Panc1 (cell line): ENCODE measurements around the gene ZNF71. TPM values are rescaled to one million over a fixed set of nuclear protein-coding genes. Genes with fewer than 3 reads are reported as not detected.

Experiments
- ATAC-seq: fragments of 200-7000 bp; cut with Tn5 transposase; 2 replicates; pipeline ENCODE4 v1.9.1; 2020; ENCODE audit warnings: mild to moderate bottlenecking, moderate library complexity
- BruUV-seq: library from RNA; stranded (reverse); fragments of 400-500 nt; replicated peaks from 2 replicates; lab custom pipeline; 2021; lab: Mats Ljungman, UMichigan
- CTCF ChIA-PET: fragments of 300-600 bp; sonication (Branson Sonifier 250); formaldehyde crosslinking; loops from one replicate; lab custom pipeline; 2022; ENCODE audit warnings: antibody characterized with exemption; lab: Charles Lee
- POLR2A ChIA-PET: fragments of 300-600 bp; sonication (Branson Sonifier 250); formaldehyde crosslinking; loops from one replicate; lab custom pipeline; 2022; ENCODE audit warnings: antibody characterized with exemption; lab: Charles Lee
- DNase-seq: peaks from one replicate; pipeline ENCODE4 v3.0.0-alpha.2; 2010; ENCODE audit warnings: low read depth, low spot score
- H3K27ac ChIP-seq: 2 replicates; pipeline ENCODE4 v1.5.1; 2011; ENCODE audit warnings: mild to moderate bottlenecking, low read length, inconsistent platforms
- H3K27me3 ChIP-seq: fragments of 200-500 bp; sonication (Bioruptor generic); 2 replicates; pipeline ENCODE4 v1.6.0; 2014; ENCODE audit warnings: low read length, inconsistent platforms; ENCODE audit not compliant: control insufficient read depth, insufficient read depth
- H3K36me3 ChIP-seq: fragments of 200-500 bp; sonication (Bioruptor generic); 2 replicates; pipeline ENCODE4 v1.5.1; 2014; ENCODE audit warnings: inconsistent platforms, mild to moderate bottlenecking, low read length, moderate library complexity; ENCODE audit not compliant: control insufficient read depth, insufficient read depth
- H3K4me1 ChIP-seq: 2 replicates; pipeline ENCODE4 v1.5.1; 2011; ENCODE audit warnings: inconsistent platforms, mild to moderate bottlenecking, low read length, moderate library complexity; ENCODE audit not compliant: control insufficient read depth, insufficient read depth
- H3K4me3 ChIP-seq, 2 experiments: 2 replicates each; pipeline ENCODE4 v1.5.1; 2011 to 2012; ENCODE audit warnings: low read depth in 2 of 2, low read length in 2 of 2, mild to moderate bottlenecking in 2 of 2, inconsistent platforms in 1 of 2, moderate library complexity in 1 of 2
- H3K9me3 ChIP-seq: fragments of 200-500 bp; sonication (Bioruptor generic); 2 replicates; pipeline ENCODE4 v1.5.1; 2014; ENCODE audit warnings: low read depth, mild to moderate bottlenecking, inconsistent platforms, low read length, moderate library complexity; ENCODE audit not compliant: control insufficient read depth, insufficient read depth
- CTCF ChIP-seq: fragments of 450-650 bp; IDR thresholded peaks from 2 replicates; pipeline ENCODE4 v1.5.1; 2017; ENCODE audit warnings: mild to moderate bottlenecking
- POLR2AphosphoS5 ChIP-seq: IDR thresholded peaks from 2 replicates; pipeline ENCODE4 v1.6.1; 2012; ENCODE audit warnings: mild to moderate bottlenecking, low read depth, low read length, moderate library complexity
- REST ChIP-seq, 2 experiments: IDR thresholded peaks; 2 replicates each; pipeline ENCODE4 v1.6.1; 2011 to 2012; ENCODE audit warnings: low read depth in 2 of 2, control low read depth in 1 of 2, low read length in 1 of 2, mild to moderate bottlenecking in 1 of 2, moderate library complexity in 1 of 2; ENCODE audit not compliant: insufficient read depth in 1 of 2
- SIN3A ChIP-seq: IDR thresholded peaks from 2 replicates; pipeline ENCODE4 v1.6.1; 2012; ENCODE audit warnings: low read depth, mild to moderate bottlenecking, low read length, moderate library complexity, borderline replicate concordance; ENCODE audit not compliant: insufficient read depth
- TCF7L2 ChIP-seq: IDR thresholded peaks from 2 replicates; pipeline ENCODE4 v1.6.1; 2011; ENCODE audit warnings: mild to moderate bottlenecking, low read depth, low read length, inconsistent platforms
- in situ Hi-C: cut with HindIII; loops from 2 replicates; pipeline ENCODE4 v1.10.0; 2016; ENCODE audit warnings: low sequenced_read_pairs, low pct_unique_long_range_greater_than_20kb
- intact Hi-C: fragments of 100-400 bp; cut with micrococcal nuclease; formaldehyde crosslinking; loops from one replicate; pipeline ENCODE4 v1.10.0; 2022; ENCODE audit not compliant: unreplicated experiment
- total RNA-seq: library from RNA; stranded (reverse); gene quantifications from one replicate; pipeline ENCODE4 v1.2.1, GENCODE V29; 2021; ENCODE audit not compliant: unreplicated experiment

The ZNF71 gene
- total RNA-seq, 1 experiment from 2014 or later, result 6.3 TPM

DNA sequence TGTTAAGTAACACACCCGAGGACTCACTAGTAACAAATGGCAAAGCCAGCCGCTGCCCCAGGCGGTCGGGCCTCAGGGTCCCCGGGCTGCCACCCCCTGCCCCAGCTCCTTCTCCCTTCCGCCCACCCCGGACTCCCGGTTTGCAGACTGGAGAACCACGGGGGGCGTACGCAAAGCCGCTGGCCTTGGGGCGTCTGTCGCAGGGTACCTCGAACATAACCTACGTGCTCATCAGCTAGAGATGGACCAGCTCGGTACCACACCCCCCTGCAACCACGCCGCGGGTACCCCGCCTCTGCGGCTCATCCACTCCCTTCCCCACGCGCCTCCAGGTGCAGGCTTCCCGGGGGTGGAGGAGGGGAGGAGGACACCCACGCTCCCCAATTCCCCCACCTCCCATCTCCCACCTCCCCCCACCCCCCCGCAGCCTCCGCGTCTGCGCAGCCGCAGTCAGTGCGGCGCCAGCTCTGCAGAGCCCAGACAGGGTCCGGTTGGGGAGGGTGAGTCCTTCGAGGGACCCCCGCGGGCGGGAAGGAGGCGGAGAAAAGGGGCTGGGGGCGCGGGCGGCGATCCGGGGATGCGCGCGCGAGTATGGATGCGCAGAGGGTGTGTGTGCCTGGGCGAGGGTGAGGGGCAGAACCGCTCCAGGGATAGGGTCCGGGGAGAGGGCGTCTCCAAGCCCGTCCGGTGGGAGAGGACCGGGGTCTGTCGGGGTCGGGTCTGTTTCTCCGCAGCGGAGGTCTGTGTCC lies 47.8 kb downstream of the ZNF71 start, which contains the start of gene SMIM17:
Gene SMIM17, plus strand, starts transcription at position 449 of the 749 bp plus-strand sequence. CDS start 2,509 bp downstream, outside the sequence.
- Histone ChIP-seq H3K4me1 (no peaks in the 10 kb centered on the region), H3K36me3 (no peaks in the 10 kb centered on the region), H3K27ac (no peak within 1 kb of the TSS), H3K9me3 (peaks cover 2% of the 10 kb centered on the region; the same call in 1 of the 2 replicates), H3K4me3 (no peak within 1 kb of the TSS), H3K27me3 (no peaks in the 10 kb centered on the region)
- intact Hi-C loops (no loop called here), in situ Hi-C loops (no loop called here)
- DNase-seq (no peak), ATAC-seq (no peak)
- TF ChIP-seq SIN3A, result no peak
- TF ChIP-seq CTCF, result no peak
- no peak for TF ChIP-seq POLR2AphosphoS5
- TF ChIP-seq TCF7L2, result no peak
- no peak for TF ChIP-seq REST (IDR thresholded peaks at IDR 0.05; ENCODE audit: insufficient read depth in 1 of 2, low read depth in 2 of 2, low read length in 1 of 2)
- ChIA-PET POLR2A (no interaction called here), CTCF (no interaction called here)
- BruUV-seq, result no TSS peak

DNA sequence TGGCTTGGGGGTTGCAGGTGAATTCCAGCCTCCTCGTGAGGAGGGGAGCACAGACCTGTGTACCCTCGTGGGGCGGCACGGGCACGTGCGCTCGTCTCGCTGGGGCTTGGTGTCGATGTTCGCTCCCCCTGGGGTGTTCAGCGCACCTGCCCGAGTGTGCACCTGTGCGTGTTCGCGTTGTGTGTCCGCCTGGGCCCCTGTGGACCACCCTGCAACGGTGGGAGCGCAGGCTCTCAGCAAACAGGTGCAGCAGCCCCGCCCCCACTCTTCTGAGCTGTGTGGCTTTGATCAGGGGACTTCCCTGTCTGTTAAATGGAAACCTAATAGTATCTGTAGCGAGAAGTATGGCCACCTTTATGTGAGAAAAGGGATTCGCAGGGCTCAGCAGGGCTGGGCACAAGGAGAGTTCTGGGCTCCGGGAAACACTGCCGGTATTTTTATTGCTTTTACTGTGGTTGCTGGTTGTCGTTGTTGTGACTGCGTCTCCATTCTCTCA lies 48.4 kb downstream of the ZNF71 start:
- ATAC-seq (no peak), DNase-seq (no peak)
- H3K9me3 ChIP-seq, result peaks cover 2% of the 10 kb centered on the region; the same call in 1 of the 2 replicates
- in situ Hi-C loops (no loop called here), intact Hi-C loops (no loop called here)
- H3K36me3 ChIP-seq, result no peaks in the 10 kb centered on the region
- TF ChIP-seq TCF7L2 (no peak), CTCF (no peak), REST (IDR thresholded peaks at IDR 0.05; ENCODE audit: insufficient read depth in 1 of 2, low read depth in 2 of 2, low read length in 1 of 2) (no peak), SIN3A (no peak), POLR2AphosphoS5 (no peak)
- no peaks in the 10 kb centered on the region for H3K27me3 ChIP-seq
- no peak overlapping the region for H3K4me3 ChIP-seq
- H3K27ac ChIP-seq, result no peak overlapping the region
- ChIA-PET POLR2A (no interaction called here), CTCF (no interaction called here)
- BruUV-seq, result no TSS peak
- no peaks in the 10 kb centered on the region for H3K4me1 ChIP-seq
